B cell (primary cell): Measurements from ENCODE around the gene SATB1. TPM values are rescaled to one million over a fixed set of nuclear protein-coding genes. Genes with fewer than 3 reads are reported as not detected.

Experiments used
- ATAC-seq: fragments of 200-7000 bp; cut with Tn5 transposase; one replicate; pipeline ENCODE4 v1.10.0; 2021; ENCODE audit warnings: low read depth, mild to moderate bottlenecking, moderate number of reproducible peaks, moderate library complexity
- CTCF ChIA-PET: fragments of 350-600 bp; sonication (Branson Sonifier 250); formaldehyde crosslinking; loops from one replicate; lab custom pipeline; 2021; ENCODE audit warnings: antibody characterized with exemption, inconsistent platforms; lab: Charles Lee
- POLR2A ChIA-PET: fragments of 350-600 bp; sonication (Branson Sonifier 250); formaldehyde crosslinking; loops from one replicate; lab custom pipeline; 2021; ENCODE audit warnings: antibody characterized with exemption; lab: Charles Lee
- DNase-seq: peaks from one replicate; pipeline ENCODE4 v3.0.0; 2013
- H2AFZ ChIP-seq: 2 replicates; pipeline ENCODE4 v1.6.1; 2012; ENCODE audit warnings: mild to moderate bottlenecking, low read depth, low read length; ENCODE audit not compliant: insufficient read depth, poor library complexity, severe bottlenecking
- H3K27ac ChIP-seq, 2 donors: 1 replicate in 1 of 2; 2 replicates in 1 of 2; pipeline ENCODE4 v1.5.1; 2012 to 2013; ENCODE audit warnings: low read length in 2 of 2, mild to moderate bottlenecking in 2 of 2, moderate library complexity in 1 of 2
- H3K27me3 ChIP-seq, 4 experiments: fragments of 200-600 bp in 1 of 4; sonication (generic) in 1 of 4; replicated peaks in 1 of 4; 1 replicate in 2 of 4; 2 replicates in 2 of 4; pipeline versions ENCODE4 v1.6.1 to v1.7.0; 2013 to 2016; ENCODE audit warnings: low read length in 3 of 4, mild to moderate bottlenecking in 2 of 4, mixed read lengths in 1 of 4, moderate library complexity in 1 of 4; ENCODE audit not compliant: insufficient read depth in 4 of 4, control insufficient read depth in 3 of 4; ENCODE audit errors: control extremely low read depth in 1 of 4
- H3K36me3 ChIP-seq, 2 experiments: replicated peaks in 1 of 2; 1 replicate in 1 of 2; 2 replicates in 1 of 2; pipeline versions ENCODE4 v1.6.1 to v1.7.1; 2013; ENCODE audit warnings: low read length in 1 of 2; ENCODE audit not compliant: insufficient read depth in 2 of 2, control insufficient read depth in 1 of 2; ENCODE audit errors: control extremely low read depth in 1 of 2, extremely low read depth in 1 of 2
- H3K4me1 ChIP-seq, 2 donors: fragments of 200-600 bp in 1 of 2; sonication (generic) in 1 of 2; 1 replicate in 1 of 2; 2 replicates in 1 of 2; pipeline versions ENCODE4 v1.5.1 to v1.6.1; 2013 to 2017; ENCODE audit warnings: low read length in 2 of 2; ENCODE audit not compliant: control insufficient read depth in 2 of 2, insufficient read depth in 2 of 2
- H3K4me2 ChIP-seq: replicated peaks from 2 replicates; pipeline ENCODE3; 2012; ENCODE audit warnings: mild to moderate bottlenecking, low read depth, low read length; ENCODE audit not compliant: poor library complexity, severe bottlenecking
- H3K4me3 ChIP-seq, 5 experiments: fragments of 200-600 bp in 1 of 5; sonication (generic) in 1 of 5; 1 replicate in 3 of 5; 2 replicates in 2 of 5; pipeline versions ENCODE4 v1.5.1 to v1.7.0; 2011 to 2016; ENCODE audit warnings: low read length in 4 of 5, mild to moderate bottlenecking in 4 of 5, low read depth in 2 of 5, control low read depth in 1 of 5, moderate library complexity in 1 of 5; ENCODE audit not compliant: insufficient read depth in 1 of 5; ENCODE audit errors: control extremely low read depth in 1 of 5, extremely low read depth in 1 of 5
- H3K79me2 ChIP-seq: fragments of 200-600 bp; sonication (generic); one replicate; pipeline ENCODE4 v1.6.0; 2016; ENCODE audit warnings: low read length; ENCODE audit not compliant: control insufficient read depth, insufficient read depth
- H3K9ac ChIP-seq: fragments of 200-600 bp; sonication (generic); 2 replicates; pipeline ENCODE4 v1.6.1; 2017; ENCODE audit warnings: mild to moderate bottlenecking, low read length, moderate library complexity
- H3K9me3 ChIP-seq, 3 donors: one replicate each; pipeline versions ENCODE4 v1.6.1 to v1.7.1; 2013; ENCODE audit warnings: low read length in 2 of 3; ENCODE audit not compliant: control insufficient read depth in 2 of 3, insufficient read depth in 1 of 3; ENCODE audit errors: control extremely low read depth in 1 of 3
- H4K20me1 ChIP-seq: 2 replicates; pipeline ENCODE4 v1.6.0; 2012; ENCODE audit warnings: mild to moderate bottlenecking, low read length; ENCODE audit not compliant: insufficient read depth, control insufficient read depth, poor library complexity, severe bottlenecking
- H3K27ac Mint-ChIP-seq: one replicate; pipeline ENCODE4 v1.8.0; 2021; ENCODE audit warnings: mixed read lengths
- H3K27me3 Mint-ChIP-seq: one replicate; pipeline ENCODE4 v1.8.0; 2021; ENCODE audit warnings: mixed read lengths
- H3K4me1 Mint-ChIP-seq: one replicate; pipeline ENCODE4 v1.8.0; 2021; ENCODE audit warnings: mixed read lengths
- H3K4me3 Mint-ChIP-seq: one replicate; pipeline ENCODE4 v1.8.0; 2021; ENCODE audit warnings: mixed read lengths
- H3K9me3 Mint-ChIP-seq: one replicate; pipeline ENCODE4 v1.8.0; 2022; ENCODE audit warnings: mixed read lengths; ENCODE audit not compliant: insufficient read depth
- EZH2 ChIP-seq: IDR thresholded peaks from 2 replicates; pipeline ENCODE4 v1.6.1; 2012; ENCODE audit warnings: borderline replicate concordance, low read depth, mild to moderate bottlenecking, moderate library complexity, low read length; ENCODE audit not compliant: insufficient read depth, poor library complexity, severe bottlenecking
- WGBS: methylation state at CpG from one replicate; pipeline ENCODE4 v1.1.5; 2013; ENCODE audit warnings: missing lambda C conversion rate; ENCODE audit not compliant: insufficient coverage; 5-methylcytosine and 5-hydroxymethylcytosine counted together
- intact Hi-C: fragments of 100-400 bp; cut with micrococcal nuclease; formaldehyde crosslinking; loops from one replicate; pipeline ENCODE4 v1.10.0; 2022
- polyA plus RNA-seq: library from polyadenylated mRNA; depleted of rRNA; stranded (reverse); fragments of >200 nt; gene quantifications from 2 replicates; pipeline ENCODE4 v1.2.3, GENCODE V29; 2012
- total RNA-seq, 2 donors: library from RNA; stranded (reverse); fragments of 120-200 nt in 1 of 2; gene quantifications; 1 replicate in 1 of 2; 2 replicates in 1 of 2; pipeline versions ENCODE4 v1.2.3 to v1.2.4, GENCODE V29; 2013 to 2022
- TF ChIP-seq, protein P1 (sequence below): fragments of 200-600 bp; IDR thresholded peaks from one replicate; pipeline ENCODE4 v1.8.0; 2022; ENCODE audit warnings: antibody characterized with exemption, mild to moderate bottlenecking

The SATB1 gene
- total and polyA plus RNA-seq, 2 donors (not counting 1 experiment from before 2014, with no cell fraction given): 42.3 to 66.5 TPM

DNA sequence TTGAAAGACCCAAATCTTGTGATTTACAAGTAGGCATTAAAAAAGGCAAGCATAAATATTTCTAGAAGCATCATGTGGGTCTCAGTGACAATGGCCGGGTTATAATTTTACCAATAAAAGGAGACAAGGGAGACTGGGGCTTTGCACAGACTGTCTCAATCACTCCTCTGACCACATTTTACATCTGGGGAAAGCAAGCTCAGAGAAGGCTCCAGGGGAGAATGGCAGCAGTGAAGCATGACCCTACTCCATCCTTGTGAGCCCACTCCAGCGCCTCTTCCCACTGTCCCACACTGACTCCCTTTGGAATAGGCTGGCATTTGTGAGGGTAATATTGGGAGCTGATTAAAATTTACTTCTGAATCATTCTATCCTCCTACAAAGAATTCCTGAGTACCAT is 61.8 kb downstream of the SATB1 start:
- Mint-ChIP-seq H3K27me3 (no peaks in the 10 kb centered on the region), H3K9me3 (no peaks in the 10 kb centered on the region)

DNA sequence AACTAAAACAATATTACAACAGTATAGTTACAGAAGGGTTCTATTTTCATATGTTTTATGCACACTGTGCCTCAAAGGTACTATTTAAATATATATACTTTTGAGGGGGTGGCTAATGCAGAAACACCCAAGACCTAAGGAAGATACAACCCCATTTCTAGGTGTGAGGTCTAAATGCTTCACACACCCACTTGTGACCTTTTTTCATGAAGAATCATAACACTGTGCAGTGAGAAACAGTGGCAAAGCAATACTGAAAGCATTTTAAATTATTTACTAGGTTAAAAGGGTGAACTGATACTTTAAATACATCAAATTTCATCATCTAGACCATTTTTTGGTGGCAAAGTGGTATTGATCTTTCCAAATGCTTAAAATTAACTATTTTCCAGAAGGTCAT is 67.4 kb downstream of the SATB1 start:
- H3K4me3 ChIP-seq: no peak overlapping the region
- H4K20me1 ChIP-seq: no peaks in the 10 kb centered on the region
- CTCF ChIA-PET: no interaction called here
- DNase-seq: no peak
- H3K4me1 ChIP-seq: no peaks in the 10 kb centered on the region
- H3K9ac ChIP-seq: no peak overlapping the region
- Mint-ChIP-seq H3K4me1 (no peaks in the 10 kb centered on the region), H3K9me3 (no peaks in the 10 kb centered on the region), H3K27ac (no peak overlapping the region), H3K27me3 (no peaks in the 10 kb centered on the region), H3K4me3 (no peak overlapping the region)
- intact Hi-C loops: no loop called here
- no peak for ATAC-seq
- no peaks in the 10 kb centered on the region for H3K27me3 ChIP-seq
- H3K79me2 ChIP-seq: no peaks in the 10 kb centered on the region
- H3K9me3 ChIP-seq: no peaks in the 10 kb centered on the region
- TF ChIP-seq EZH2: no peak
- TF ChIP-seq, protein P1, sequence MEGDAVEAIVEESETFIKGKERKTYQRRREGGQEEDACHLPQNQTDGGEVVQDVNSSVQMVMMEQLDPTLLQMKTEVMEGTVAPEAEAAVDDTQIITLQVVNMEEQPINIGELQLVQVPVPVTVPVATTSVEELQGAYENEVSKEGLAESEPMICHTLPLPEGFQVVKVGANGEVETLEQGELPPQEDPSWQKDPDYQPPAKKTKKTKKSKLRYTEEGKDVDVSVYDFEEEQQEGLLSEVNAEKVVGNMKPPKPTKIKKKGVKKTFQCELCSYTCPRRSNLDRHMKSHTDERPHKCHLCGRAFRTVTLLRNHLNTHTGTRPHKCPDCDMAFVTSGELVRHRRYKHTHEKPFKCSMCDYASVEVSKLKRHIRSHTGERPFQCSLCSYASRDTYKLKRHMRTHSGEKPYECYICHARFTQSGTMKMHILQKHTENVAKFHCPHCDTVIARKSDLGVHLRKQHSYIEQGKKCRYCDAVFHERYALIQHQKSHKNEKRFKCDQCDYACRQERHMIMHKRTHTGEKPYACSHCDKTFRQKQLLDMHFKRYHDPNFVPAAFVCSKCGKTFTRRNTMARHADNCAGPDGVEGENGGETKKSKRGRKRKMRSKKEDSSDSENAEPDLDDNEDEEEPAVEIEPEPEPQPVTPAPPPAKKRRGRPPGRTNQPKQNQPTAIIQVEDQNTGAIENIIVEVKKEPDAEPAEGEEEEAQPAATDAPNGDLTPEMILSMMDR: no peak
- POLR2A ChIA-PET: no interaction called here
- no peak overlapping the region for H2AFZ ChIP-seq
- H3K27ac ChIP-seq: no peak overlapping the region
- H3K36me3 ChIP-seq: peaks cover 0 to 3% of the 10 kb centered on the region in 2 experiments
- no peak overlapping the region for H3K4me2 ChIP-seq

More for the DNA sequence above, 61.8 kb downstream of the SATB1 start:
- Histone ChIP-seq H3K36me3 (peaks cover 11% of the 10 kb centered on the region in 2 experiments), H2AFZ (no peak overlapping the region), H3K4me3 (no peak overlapping the region), H3K4me1 (no peaks in the 10 kb centered on the region), H3K9ac (no peak overlapping the region), H3K4me2 (no peak overlapping the region), H4K20me1 (no peaks in the 10 kb centered on the region), H3K27me3 (no peaks in the 10 kb centered on the region), H3K79me2 (no peaks in the 10 kb centered on the region), H3K27ac (no peak overlapping the region), H3K9me3 (no peaks in the 10 kb centered on the region)
- ATAC-seq (no peak), DNase-seq (no peak)
- CTCF ChIA-PET: no interaction called here
- H3K4me1 Mint-ChIP-seq: no peaks in the 10 kb centered on the region
- no peak overlapping the region for H3K4me3 Mint-ChIP-seq
- WGBS: 100% methylated on average over 1 of the region's 2 CpGs
- TF ChIP-seq EZH2: no peak
- TF ChIP-seq, protein P1: no peak
- intact Hi-C loops: no loop called here
- POLR2A ChIA-PET: no interaction called here
- no peak overlapping the region for H3K27ac Mint-ChIP-seq
